PC-3 (cell line): ENCODE measurements around the gene CNOT8.

ENCODE experiments used
- CTCF ChIP-seq: fragments of 300-600 bp; sonication (generic); conservative IDR thresholded peaks from 2 replicates; pipeline ENCODE4 v1.5.1; 2017; ENCODE audit warnings: antibody characterized with exemption, low read depth, mild to moderate bottlenecking, low read length
- EZH2phosphoT487 ChIP-seq: fragments of 300-600 bp; sonication (generic); IDR thresholded peaks from 2 replicates; pipeline ENCODE4 v1.6.1; 2018; ENCODE audit warnings: mild to moderate bottlenecking, antibody characterized with exemption, low read length, borderline replicate concordance

DNA sequence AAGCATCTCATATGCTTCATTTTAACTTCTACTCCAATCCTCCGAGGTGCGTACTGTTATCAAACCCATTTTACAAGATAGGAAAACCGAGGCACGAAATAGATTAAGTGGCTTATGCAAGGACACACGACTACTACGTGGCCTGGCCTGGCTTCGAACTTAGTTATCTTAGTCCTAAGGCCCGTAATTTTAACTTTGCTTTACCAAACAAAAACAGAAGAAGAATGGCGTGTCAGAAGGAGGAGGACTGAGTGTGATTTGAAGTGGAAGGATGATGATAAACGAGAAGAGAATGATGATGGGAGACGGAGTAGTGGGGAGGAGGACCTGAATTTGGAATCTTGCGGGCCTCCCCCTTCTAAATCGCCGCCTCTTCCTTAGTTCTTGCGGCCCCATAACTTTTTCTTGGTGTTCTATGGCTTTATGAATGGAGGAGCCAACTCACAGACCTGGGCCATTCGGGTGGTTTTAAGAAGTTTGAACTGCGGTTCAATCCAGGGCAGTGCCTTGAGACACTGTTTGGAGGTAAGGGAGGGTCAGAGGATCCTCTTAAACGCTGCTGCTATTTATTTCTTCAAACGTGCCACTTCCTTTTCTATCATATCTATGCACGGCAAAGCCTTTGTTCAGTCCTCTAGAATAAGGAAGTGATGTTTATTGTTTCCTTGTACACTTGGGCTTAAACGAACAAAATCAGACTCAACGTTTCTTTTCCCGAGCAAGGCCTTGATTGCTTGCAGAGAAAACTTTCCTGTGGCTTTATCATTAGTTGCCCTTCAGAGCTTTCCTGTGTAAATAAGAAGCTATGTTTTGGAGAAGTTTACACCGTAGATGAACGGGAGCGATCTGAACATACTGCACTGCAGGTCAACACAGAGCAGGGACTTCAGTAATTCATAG lies 795 bp downstream of the CNOT8 start:
- TF ChIP-seq CTCF (no peak), EZH2phosphoT487 (no peak)
